Activated CD4-positive, CD25-positive, alpha-beta regulatory T cell treated with anti-CD3 and anti-CD28 coated beads, Interleukin-2, amount 50 U/mL, for 24 hours (primary cell): ENCODE measurements around the gene CACNA1S.

Experiments
- ATAC-seq, 2 donors: fragments of 150-1000 bp; cut with Tn5 transposase; one replicate each; pipeline ENCODE4 v1.10.0; 2021; ENCODE audit warnings: mild to moderate bottlenecking in 1 of 2, moderate library complexity in 1 of 2

Gene CACNA1S

DNA sequence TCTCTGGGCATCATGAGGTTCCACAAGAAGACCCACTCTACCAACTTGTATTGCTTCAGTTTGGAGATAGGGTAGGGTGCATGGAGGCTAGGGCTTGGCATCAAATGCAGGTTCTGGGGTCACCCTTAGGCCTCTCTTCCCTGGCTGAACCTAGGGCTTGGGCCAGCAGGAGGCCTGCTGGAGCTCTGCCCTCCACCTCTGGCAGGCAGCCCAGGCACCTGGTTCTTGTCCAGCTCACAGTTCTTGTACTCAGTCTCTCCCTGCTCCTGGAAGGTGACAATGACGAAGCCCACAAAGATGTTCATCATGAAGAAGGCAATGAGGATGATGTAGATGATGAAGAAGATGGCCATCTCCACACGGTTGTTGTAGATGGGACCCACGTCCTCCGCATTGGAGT is 51.2 kb downstream of the CACNA1S start:
- ATAC-seq: no peak

DNA sequence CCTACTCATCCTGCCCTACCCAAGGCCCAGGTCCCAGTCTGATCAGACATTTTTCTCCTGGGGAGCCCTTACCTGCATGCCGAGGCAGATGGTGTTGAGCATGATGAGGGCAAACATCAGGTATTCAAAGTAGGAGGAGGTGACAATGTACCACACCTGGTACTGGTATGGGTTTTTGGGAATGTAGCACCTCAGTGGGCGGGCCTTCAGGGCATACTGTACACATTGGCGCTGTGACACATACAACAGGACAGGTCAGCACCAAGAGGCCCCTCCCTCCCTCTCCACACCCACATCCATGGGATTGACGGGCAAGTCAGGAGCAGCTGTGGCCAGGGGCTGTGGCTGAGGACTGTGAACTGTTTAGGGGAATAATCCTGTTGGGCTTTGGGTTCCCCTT is 51.6 kb downstream of the CACNA1S start:
- no peak for ATAC-seq

DNA sequence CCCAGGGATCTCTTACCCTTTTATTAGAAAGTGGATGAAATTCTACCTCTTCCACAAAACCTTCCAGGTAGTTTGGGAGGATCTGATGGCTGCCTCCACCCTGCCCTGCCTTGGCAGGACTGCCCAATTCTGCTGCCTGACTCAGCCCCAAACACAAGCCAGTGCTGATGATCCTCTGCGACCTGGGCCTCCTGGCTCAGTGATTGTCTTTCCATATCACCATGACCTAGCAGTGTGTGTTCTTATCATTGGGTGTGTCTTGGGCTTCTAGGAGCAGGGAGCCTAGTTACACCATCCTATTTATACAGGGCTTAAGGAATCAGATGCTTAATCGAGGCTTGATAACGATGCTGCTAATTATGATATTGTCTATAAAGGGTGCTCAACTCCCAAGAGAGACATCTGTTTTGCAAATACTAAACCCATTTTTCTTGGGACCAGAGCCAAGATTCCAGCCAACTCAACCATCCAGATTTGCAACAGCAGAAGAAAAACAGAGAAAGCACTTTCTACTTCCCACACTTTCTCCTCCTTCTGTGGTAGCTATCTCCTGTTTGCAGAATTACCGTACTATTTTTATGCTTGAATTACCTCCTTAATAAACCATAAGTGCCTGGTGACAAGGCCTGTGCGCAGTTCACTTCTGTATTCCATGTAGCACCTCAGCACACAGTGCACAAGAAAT is 52.2 kb downstream of the CACNA1S start:
- ATAC-seq: no peak

DNA sequence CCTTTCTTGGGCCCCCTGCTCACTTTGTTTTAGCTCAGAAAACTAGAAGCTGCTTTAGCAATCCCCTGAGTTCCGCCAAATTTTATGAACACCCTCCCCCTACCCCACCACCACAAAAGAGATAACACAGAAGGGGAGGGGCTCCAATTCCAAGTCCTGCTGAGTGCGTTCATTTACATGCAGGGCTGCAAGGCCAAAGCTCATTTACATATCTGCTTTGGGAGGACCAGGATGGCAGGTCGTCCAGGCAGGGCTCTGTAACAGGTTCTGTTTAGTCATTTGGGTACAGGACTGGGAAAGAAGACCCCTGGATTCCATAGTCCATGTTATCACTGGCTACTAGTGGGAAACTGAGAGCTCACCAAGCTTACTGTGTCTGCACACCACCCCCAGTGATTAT is 52.8 kb downstream of the CACNA1S start:
- no peak for ATAC-seq

DNA sequence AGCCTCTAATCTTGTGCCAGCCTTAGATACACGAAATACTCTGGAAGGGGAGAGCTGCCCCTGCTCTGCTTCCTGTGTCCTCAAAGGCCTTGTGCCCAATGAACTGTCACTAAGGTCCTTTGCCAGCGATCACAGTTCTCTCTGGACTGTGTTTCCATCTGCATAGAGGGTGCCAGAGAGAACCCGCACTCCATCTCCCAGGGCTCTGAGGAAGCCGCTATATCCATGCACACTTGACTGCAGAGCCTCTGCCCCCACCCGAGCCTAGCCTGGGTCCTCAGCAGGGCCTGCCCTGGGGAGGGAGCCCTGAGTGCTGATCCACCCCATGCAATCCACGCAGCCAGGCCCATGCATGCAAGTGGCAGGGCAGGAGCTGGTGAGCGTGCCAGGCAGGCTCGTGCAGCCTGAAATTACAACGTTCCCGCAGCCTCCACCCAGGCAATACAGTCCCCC is 58.1 kb downstream of the CACNA1S start:
- ATAC-seq: no peak

DNA sequence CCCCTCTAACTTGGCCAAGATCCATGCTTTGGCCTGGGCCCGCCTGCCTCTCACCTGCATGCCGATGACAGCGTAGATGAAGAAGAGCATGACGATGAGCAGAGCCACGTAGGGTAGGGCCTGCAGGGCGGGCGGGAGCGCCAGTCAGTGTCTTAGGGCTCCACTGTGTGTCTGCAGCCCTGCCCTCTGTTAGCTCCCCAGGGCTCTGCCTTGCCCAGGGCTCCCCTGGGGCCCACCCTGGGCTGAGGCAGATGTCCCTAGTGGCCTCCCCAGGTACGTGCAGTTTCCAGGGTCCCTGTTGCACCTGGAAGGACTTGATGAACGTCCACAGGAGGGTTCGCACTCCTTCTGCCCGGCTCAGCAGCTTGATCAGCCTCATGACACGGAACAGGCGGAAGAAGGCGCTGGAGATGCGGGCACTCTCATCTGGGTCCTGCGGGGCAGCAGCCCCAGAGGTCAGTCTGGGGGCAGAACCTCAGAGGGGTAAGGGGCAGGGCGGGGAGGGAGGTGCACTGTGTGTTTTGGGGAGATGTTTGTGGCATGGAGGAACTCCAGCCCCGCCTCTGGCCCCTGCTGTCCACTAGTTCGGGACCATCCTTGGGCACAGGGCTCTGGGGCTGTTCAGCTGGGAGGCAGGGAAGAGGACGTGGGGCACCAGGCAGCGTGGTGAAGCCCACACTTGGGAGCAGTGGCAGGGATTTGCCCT is 58.9 kb downstream of the CACNA1S start:
- no peak for ATAC-seq

DNA sequence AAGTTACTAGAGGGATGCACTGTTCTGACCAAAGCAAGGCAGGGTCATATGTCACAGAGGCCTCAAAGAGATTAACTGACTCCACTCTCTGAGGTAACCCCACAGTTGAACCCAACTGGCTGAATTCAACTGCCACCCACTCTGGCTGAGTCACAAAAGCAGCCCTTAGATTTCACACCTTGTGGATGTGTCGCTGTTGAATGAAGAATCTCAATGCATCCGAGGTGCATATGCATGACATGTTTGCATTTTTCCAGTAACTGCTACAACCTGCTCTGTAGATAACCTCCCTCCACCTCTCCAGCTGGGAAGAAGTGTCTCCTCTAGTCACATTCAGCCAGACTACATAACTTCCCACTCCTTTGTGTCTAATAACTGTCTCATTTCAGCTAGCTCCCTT is 60.8 kb downstream of the CACNA1S start:
- no peak for ATAC-seq

DNA sequence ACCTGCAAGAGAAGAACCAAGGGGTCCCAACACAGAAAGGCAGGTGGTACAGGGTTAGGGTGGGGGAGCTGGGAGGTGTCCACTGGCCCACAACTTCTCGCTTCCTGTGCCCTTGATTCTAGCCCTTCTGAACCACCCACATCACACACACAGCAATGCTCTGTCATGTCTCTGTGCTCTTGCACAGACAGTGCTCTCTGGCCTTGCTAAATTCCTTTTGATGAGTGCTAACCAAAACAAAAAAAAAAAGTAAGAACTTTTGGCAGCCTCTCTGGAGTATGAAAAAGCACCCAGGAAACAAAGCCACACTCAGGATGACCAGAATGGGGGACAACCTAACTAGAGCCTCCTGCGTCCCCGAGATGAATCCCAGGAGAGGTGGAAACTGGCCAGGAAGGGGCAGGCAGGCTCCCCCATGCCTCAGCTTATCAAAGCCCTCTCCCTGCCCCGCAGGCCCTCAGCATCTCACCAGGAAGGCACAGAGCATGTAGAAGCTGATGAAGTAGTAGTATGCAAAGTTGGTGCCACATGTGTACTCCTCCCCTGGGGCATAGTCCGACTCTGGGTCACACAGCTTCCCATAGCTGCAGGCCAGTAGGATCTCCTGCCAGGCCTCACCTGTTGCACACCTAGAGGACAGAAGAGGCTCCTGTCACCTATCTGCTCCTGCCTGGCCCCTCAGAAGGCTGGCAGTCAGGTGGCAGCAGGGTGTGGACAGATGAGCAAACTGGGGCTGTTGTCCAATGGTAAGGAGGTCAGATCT is 61.5 kb downstream of the CACNA1S start:
- ATAC-seq: no peak

DNA sequence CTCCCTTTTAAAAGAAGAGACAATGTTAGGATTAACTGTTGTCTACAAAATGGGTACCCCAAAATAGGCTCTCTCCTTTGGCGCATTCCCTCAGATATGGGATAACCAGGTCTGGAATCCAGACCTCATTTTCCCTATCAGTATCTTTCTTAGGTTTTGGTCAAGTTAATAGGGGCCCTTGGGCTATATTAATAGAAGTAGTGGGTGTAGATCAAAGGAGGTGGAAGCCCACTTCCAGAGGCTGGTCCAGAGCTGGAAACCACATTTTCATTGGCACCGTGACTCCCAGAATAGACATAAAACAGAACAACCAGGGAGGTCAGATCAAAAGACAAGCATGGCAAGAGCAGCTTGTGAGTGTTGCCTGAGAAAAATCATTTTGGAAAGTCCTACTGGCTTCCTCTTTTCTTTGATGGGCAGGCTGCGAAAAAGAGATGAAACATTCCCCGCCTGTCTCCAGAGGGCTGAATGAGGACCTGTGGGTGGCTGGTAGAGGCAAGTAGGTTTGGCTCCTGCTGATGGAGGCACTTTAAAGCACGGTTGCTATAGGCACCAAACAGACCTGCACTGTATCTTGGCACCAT is 62.9 kb downstream of the CACNA1S start:
- no peak for ATAC-seq

DNA sequence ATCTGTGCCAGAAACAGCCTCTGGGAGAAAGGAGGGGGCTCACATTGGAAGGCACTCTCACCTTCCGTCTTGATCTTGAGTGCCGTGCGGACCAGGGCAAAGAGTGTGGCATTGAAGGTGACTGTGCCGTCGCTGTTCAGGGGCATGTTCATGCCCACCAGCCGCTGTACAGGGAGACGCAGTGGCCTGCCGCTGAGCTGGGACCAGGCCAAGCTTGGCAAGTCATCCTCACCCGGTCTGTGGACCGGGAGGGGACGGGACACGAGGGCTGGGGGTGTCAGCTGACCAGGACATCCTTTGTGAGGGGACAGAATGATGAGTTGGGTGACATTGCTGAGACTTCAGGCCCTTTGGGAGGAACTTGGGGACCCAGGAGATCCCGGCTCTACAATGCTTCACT is 63.7 kb downstream of the CACNA1S start:
- ATAC-seq: no peak

DNA sequence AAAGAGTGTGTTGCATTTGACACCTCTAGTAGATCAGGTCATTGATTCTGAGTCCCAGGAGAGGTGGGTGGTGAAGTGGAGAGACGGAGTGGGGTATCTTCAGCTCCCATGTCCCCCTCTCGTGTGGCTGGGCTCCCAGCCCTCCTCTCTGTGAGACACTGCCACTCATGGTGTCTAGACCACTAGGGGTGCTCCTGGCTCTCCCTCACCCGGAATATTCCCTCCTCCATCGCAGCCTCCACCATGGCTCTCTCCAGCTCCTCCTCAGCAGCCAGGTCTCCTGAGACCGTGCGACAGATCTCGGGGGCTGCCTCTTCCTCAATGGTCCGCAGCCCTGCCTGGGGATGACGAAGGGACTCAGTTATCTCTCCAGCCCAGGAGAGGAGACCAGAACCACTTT is 68.1 kb downstream of the CACNA1S start:
- ATAC-seq: no peak

DNA sequence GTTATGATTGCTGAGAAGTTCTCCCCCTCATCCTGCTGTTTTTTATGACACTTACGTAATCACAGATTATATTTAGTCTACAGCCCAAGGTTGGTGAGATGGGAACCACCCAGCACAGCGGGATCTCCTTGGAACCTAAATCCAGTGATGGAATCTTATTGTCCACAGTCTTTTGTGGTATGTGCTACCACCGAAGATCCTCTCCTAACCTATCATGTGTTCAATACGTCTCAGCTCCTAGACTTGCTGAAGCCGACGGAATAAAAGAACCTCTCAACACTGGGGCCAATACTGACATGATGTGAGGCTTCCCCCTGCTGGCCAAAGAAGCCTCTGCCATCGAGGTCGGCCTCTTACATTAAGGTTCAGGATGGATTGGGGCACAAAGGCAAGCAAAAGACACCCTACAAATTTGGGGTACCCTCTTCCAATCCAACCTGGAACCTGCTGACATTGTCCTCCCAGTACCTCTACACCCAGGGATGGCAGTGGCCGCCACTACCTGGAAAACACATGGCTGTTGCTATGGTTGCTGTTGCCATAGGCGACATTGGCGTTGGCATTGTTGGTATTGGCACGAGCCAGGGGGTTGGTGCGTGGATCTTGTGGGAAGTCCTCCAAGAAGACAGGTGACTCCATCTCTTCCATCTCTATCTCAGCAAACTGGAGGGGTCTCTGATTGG is 69.3 kb downstream of the CACNA1S start:
- peak; percentile 83 to 87 for ATAC-seq

DNA sequence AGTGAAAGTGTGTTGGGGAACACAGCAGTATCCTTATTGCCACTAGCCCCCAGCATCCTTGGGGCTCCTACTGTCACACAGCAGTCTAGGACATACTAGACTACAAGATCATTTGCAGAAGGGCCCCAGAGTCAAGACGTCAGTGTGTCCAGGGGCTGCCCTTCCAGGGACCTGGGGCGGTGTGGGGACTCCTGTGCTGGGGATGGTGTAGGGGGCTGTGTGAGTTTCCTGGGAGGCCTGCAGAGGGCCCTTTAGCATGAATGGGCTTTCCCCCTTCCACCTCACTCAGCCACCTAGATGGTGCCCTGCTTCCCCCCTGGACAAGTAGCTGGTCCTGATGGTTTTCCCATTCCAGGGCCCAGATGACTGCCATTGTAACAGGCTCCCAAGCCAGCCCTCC is 71.2 kb downstream of the CACNA1S start:
- ATAC-seq: no peak

DNA sequence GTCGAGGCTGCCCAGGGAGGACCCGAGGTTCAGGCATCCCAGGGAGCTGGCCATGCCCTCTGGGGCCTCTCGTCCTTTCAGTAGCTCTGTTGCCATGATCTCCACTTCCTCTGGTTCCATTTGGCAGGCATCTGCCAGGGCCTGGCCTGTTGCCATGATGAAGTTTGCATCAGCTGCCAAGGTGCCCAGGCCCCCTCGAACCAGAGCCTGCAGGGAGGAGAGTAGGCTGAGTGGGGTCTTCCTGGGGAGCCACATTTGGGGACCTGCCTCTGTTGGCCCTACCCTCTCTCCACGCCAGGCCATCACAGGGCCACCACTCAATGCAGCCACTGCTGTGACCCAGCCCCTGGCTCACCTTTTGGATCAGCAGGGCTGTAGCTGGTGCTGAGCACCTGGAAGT is 72.3 kb downstream of the CACNA1S start:
- no peak for ATAC-seq

DNA sequence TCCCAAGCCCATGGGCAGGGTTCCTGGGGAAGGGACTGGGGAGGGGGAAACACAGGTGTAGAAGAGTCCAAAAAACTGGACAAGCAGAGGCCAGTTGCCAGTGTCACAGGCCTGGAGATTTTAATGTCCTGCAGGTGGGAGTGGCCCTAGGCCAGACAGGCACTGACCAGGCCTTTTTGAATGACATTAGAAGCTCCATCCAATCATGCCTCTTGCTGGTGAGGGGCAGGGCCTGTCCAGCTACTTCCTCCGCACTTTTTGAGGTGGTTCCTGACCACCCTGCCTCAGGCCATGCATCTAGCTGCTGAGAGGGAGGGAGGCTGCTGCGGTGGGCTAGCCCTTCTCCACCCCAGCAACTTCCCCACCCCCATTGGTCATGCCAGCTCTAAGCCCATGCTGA is 72.8 kb downstream of the CACNA1S start:
- no peak for ATAC-seq

DNA sequence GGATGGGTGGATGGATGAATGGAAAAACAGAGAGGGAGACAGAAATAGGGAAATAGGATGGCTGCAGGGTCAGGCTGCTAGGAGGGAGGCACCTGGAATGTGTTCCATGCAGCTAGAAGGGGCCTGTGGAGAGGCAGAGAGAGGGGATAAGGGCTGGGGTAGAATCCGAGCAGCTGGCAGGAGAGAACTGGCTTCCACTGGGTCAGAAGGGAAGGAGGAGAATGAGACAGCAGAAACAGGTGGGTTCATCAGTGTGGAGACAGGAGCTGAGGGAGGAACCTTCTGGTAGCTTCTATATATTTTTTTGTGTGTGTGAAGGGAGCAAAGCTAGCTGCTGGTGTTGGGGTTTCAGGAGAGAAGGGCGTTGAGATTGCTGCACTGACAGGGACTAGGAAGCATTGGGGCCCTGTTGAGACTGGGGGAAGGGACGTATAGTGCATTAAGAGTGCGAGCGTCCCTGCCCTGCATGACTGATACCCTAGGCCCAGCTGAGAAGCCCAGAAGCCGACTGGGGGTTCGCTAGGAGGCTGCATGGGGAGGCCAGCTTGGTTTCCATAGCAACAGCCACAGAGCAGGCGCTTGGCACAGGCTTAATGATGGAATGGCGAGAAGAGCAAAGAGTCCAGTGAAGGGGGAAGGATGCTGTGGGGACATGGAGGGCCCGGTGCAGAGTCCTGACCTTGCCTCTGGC is 73.9 kb downstream of the CACNA1S start:
- ATAC-seq: no peak

DNA sequence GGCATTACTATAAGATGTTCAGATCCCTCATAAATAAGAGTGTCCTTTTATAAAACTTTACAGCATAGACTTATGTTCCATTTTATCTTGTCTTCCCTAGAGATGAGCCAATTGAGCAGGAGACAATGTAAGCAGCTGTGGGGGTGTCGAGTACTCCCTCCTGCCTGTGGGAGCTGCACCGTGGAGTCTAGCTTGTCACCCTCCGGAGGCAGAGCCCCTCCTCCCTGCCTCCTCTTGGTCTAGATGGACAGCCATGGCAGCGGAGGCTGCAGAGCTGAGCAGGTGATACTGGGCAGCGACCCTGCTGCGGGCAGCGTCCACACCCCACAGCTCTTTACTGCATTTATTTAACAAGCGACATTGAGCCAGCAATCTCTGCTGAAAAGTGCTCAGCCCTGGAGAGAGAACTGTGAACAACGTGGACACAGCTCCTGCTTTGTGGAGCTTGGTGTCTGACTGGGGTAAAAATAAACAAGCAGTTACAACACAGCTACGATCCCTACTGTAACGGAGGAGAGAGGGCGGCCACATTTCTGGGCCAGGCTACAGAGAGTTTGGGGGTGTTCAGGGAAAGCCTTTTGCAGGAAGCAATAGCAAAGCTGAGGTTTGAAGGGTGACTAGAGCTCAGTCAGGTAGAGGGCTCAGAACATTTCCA is 75.9 kb downstream of the CACNA1S start:
- ATAC-seq: no peak

DNA sequence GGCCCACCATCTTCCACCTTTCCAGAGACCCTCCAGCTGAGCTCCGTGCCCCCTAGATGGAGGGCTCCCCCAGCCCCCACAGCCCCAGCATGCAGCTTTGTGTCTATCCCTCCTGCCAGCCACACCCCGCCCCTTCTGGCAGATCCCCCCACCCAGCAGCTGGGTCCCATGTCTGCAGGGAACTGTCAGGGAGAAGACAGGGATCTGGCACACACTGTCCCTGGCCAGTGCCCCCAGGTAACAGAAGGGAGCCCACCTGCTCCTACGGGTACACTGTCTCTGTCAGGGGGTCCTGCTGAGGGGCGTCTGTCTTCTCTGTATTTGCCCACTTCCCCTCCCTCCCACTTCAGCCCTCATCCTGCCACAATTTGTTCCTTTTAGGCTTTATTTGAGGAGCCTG is 77.6 kb downstream of the CACNA1S start:
- ATAC-seq: no peak

DNA sequence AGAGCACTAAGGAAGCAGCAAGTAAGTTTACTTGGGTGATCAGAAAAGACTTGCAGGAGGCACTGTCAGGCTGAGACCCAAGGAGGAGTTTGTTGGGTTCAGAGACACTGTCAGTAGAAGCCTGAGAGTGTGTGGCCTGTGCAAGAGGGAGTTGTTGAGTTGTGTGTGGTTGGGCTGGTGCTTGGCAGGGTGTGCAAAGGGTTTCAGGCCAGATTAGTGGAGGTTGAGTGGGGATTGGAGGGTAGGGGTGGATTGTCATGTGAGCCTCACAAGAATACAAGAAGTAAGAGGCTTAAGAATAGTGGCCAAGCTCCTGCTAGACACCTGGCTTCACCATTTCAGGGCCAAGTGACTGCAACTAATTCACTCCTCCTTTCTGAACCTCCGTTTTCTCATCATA is 79.8 kb downstream of the CACNA1S start:
- ATAC-seq: no peak

DNA sequence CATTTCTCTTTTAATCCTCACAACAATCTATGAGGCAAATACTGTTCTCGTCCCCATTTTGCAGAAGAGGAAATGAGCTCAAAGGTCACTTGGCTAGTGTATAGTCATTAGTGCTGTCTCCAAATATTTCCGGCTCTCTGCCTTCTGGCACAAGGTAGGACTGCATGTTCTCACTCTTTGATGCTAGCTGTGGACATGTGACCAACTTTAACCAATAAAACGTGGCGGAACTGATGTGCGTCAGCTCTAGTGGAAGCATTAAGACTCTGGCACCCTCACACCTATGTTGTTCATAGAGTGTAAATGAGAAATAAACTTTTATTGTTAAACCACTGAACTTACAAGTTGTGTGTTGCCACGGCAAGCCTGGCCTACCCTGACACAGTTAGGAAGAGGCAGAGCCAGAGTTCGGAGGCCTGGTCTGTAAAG is 83.8 kb downstream of the CACNA1S start:
- no peak for ATAC-seq

DNA sequence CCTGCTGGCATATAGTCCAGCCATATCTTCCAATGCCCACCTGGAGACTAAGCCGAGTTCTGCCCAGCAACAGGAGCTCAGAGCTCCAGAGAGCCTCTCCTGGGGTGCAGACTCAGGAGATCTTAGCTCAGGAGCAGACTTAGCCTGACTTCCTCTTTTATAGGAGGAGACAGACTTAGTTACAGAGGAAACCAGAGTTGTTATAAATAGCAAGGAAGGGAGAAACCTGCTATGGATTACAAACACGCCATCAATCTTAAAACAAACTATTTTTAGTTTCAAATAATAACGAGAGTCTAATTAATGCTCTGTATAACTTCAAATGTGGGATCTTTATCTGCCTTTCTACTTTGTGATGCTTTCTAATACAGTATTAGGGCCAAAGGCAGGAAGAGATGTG is 85.4 kb downstream of the CACNA1S start:
- ATAC-seq: no peak

DNA sequence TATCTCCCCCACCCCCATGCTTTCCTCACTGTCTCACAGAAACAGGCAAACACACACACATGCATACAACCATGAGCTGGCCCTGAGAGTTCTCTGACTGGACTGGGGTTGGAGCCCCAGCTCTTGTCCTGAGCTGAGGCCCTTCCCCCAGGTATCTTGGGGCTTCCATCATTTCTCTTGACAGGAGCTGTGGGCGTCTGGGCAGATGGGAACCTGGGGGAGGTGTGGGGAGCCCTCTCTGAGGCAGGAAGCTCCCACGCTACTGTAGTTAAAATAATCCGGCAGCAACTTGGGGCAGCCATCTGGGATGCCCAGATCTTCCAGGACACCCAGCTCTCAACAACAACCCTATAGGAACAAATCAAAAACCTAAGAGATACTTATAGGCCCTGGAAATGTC is 86.0 kb downstream of the CACNA1S start:
- ATAC-seq: no peak
